ENCODE data around the gene TNFRSF14.

DNA sequence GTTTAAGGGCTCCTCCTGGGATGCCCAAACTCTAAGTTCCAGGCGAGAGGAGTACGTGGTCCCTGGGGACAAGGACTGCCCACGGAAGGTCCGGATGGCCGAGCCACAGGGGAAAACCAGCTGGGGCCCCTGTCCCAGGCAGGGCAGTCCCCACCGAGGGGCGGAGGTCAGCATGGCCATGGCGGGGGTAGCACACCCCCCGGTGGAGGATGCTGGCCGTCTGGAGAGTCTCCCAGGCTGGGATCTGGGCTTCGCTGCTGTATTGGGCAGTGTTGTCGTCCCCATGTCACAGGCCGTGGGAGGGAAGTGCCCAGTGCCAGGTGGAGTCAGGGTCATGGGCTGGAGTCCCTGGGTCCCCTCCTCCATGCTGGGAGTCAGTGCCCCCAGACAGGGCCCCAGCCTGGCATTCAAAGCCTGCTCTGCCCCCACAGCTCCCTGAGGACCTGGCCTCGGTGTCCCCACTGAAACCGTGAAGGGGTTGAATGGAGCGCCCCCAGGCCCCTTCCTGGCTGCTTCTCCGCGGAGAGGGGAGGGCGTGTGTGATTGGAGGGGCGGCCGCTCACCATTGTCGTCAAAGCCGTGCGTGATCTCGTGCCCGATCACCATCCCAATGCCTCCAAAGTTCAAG lies 37.2 kb downstream of the TNFRSF14 start:
- TF ChIP-seq L3MBTL2 (IDR thresholded peaks at IDR 0.05) (no peak), GATA2 (CRISPR knock-in tag; IDR thresholded peaks at IDR 0.05) (no peak), CTCF (IDR thresholded peaks at IDR 0.05 in 2 of 3, conservative IDR thresholded peaks at IDR 0.05 in 1 of 3; ENCODE audit: insufficient read depth in 2 of 3, low read depth in 1 of 3, low read length in 3 of 3) (no peak)
